HepG2 (cell line): ENCODE data around the gene RNASE12. TPM values are rescaled to one million over a fixed set of nuclear protein-coding genes. Genes with fewer than 3 reads are reported as not detected.

Experiments
- ATRX ChIP-seq: sonication (generic); formaldehyde crosslinking; IDR thresholded peaks from 2 replicates; pipeline ENCODE4 v1.4.0; 2020; ENCODE audit warnings: missing genetic modification reagents, borderline replicate concordance
- FOXO4 ChIP-seq: sonication (generic); formaldehyde crosslinking; conservative IDR thresholded peaks from 2 replicates; pipeline ENCODE4 v1.8.1; 2023; ENCODE audit warnings: missing genetic modification reagents
- HDAC1 ChIP-seq: sonication (generic); formaldehyde crosslinking; IDR thresholded peaks from 2 replicates; pipeline ENCODE4 v1.5.1; 2020; ENCODE audit warnings: mild to moderate bottlenecking, missing genetic modification reagents
- HIC2 ChIP-seq: sonication (generic); formaldehyde crosslinking; IDR thresholded peaks from 2 replicates; pipeline ENCODE4 v1.9.0; 2022; ENCODE audit warnings: low read depth, missing genetic modification reagents
- JDP2 ChIP-seq: sonication (generic); formaldehyde crosslinking; IDR thresholded peaks from 2 replicates; pipeline ENCODE4 v1.8.1; 2022; ENCODE audit warnings: missing genetic modification reagents, borderline replicate concordance
- KAT2B ChIP-seq: fragments of 150-350 bp; IDR thresholded peaks from 2 replicates; pipeline ENCODE4 v1.6.1; 2014; ENCODE audit warnings: low read depth, low read length, borderline replicate concordance
- KDM1A ChIP-seq: IDR thresholded peaks from 2 replicates; pipeline ENCODE4 v1.6.1; 2016; ENCODE audit warnings: missing compliant biosample characterization
- KLF12 ChIP-seq: sonication (generic); formaldehyde crosslinking; IDR thresholded peaks from 2 replicates; pipeline ENCODE4 v1.4.0; 2020; ENCODE audit warnings: missing genetic modification reagents, borderline replicate concordance
- NAIF1 ChIP-seq: sonication (generic); formaldehyde crosslinking; IDR thresholded peaks from 2 replicates; pipeline ENCODE4 v1.5.0; 2020; ENCODE audit warnings: mild to moderate bottlenecking, missing genetic modification reagents, borderline replicate concordance
- SIN3A ChIP-seq: IDR thresholded peaks from 2 replicates; pipeline ENCODE4 v1.6.1; 2011; ENCODE audit warnings: low read depth, mild to moderate bottlenecking, control low read depth, low read length, borderline replicate concordance
- ZNF136 ChIP-seq: sonication (generic); formaldehyde crosslinking; IDR thresholded peaks from 2 replicates; pipeline ENCODE4 v1.8.1; 2022; ENCODE audit warnings: low read depth, mild to moderate bottlenecking, moderate library complexity, missing genetic modification reagents
- ZNF18 ChIP-seq: sonication (generic); formaldehyde crosslinking; IDR thresholded peaks from 2 replicates; pipeline ENCODE4 v1.8.0; 2022; ENCODE audit warnings: mild to moderate bottlenecking, missing genetic modification reagents; ENCODE audit not compliant: insufficient replicate concordance
- ZNF235 ChIP-seq: sonication (generic); formaldehyde crosslinking; IDR thresholded peaks from 2 replicates; pipeline ENCODE4 v1.8.1; 2023; ENCODE audit warnings: mild to moderate bottlenecking, missing genetic modification reagents, borderline replicate concordance
- ZNF275 ChIP-seq: sonication (generic); formaldehyde crosslinking; IDR thresholded peaks from 2 replicates; pipeline ENCODE4 v1.8.0; 2022; ENCODE audit warnings: missing genetic modification reagents, mild to moderate bottlenecking, inconsistent platforms, borderline replicate concordance
- ZNF577 ChIP-seq: sonication (generic); formaldehyde crosslinking; IDR thresholded peaks from 2 replicates; pipeline ENCODE4 v1.4.0; 2020; ENCODE audit warnings: mild to moderate bottlenecking, low read depth, missing genetic modification reagents, borderline replicate concordance
- ZNF670 ChIP-seq: sonication (generic); formaldehyde crosslinking; IDR thresholded peaks from 2 replicates; pipeline ENCODE4 v1.8.0; 2022; ENCODE audit warnings: mild to moderate bottlenecking, missing genetic modification reagents, borderline replicate concordance
- polyA plus RNA-seq, 8 experiments: library from polyadenylated mRNA; depleted of rRNA in 3 of 8; stranded (reverse) in 7 of 8; unstranded in 1 of 8; fragments of >200 nt; fragmentation: Illumina TruSeq in 4 of 8; extraction: Trizol in 4 of 8; gene quantifications; 2 replicates each; pipeline versions ENCODE4 v1.2.1 to v1.2.3, GENCODE V29; 2011 to 2016; ENCODE audit warnings: low read depth in 4 of 8, missing spikeins in 1 of 8, mixed read lengths in 1 of 8; ENCODE audit not compliant: insufficient read depth in 1 of 8
- total RNA-seq, 5 experiments: library from RNA; depleted of rRNA; stranded (reverse); fragments of >200 nt; fragmentation: Illumina TruSeq; extraction: Trizol; gene quantifications; 2 replicates each; pipeline ENCODE4 v1.2.3, GENCODE V29; 2016; ENCODE audit warnings: low read depth in 1 of 5
- TF ChIP-seq, protein P1 (sequence below): sonication (generic); formaldehyde crosslinking; IDR thresholded peaks from 2 replicates; pipeline ENCODE4 v1.4.0; 2020; ENCODE audit warnings: missing genetic modification reagents, borderline replicate concordance
- TF ChIP-seq, protein P2 (sequence below): sonication (generic); formaldehyde crosslinking; IDR thresholded peaks from 2 replicates; pipeline ENCODE4 v1.5.1; 2020; ENCODE audit warnings: missing genetic modification reagents, mild to moderate bottlenecking, borderline replicate concordance

Gene RNASE12
- total and polyA plus RNA-seq, 2 of the 13 experiments (the other 11 are each of a cell fraction or from before 2014, with no cell fraction given), result not detected

- TF ChIP-seq HIC2 (CRISPR knock-in tag), result no peak
- peak; percentile 58; the same call in 1 of the 2 replicates for TF ChIP-seq KLF12
- no peak for TF ChIP-seq ZNF577 (CRISPR knock-in tag)
- TF ChIP-seq FOXO4 (CRISPR knock-in tag), result 0 out of 2 replicates have a peak, but pooled peaks have one; percentile 25
- no peak for TF ChIP-seq KDM1A (CRISPR knock-in tag)
- peak; percentile 32; the same call in 1 of the 2 replicates for TF ChIP-seq HDAC1 (CRISPR knock-in tag)
- TF ChIP-seq ZNF235 (CRISPR knock-in tag), result no peak
- TF ChIP-seq ATRX (CRISPR knock-in tag), result no peak
- TF ChIP-seq, protein P1, sequence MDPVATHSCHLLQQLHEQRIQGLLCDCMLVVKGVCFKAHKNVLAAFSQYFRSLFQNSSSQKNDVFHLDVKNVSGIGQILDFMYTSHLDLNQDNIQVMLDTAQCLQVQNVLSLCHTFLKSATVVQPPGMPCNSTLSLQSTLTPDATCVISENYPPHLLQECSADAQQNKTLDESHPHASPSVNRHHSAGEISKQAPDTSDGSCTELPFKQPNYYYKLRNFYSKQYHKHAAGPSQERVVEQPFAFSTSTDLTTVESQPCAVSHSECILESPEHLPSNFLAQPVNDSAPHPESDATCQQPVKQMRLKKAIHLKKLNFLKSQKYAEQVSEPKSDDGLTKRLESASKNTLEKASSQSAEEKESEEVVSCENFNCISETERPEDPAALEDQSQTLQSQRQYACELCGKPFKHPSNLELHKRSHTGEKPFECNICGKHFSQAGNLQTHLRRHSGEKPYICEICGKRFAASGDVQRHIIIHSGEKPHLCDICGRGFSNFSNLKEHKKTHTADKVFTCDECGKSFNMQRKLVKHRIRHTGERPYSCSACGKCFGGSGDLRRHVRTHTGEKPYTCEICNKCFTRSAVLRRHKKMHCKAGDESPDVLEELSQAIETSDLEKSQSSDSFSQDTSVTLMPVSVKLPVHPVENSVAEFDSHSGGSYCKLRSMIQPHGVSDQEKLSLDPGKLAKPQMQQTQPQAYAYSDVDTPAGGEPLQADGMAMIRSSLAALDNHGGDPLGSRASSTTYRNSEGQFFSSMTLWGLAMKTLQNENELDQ, result no peak
- peak; percentile 89; the same call in 1 of the 2 replicates for TF ChIP-seq SIN3A
- TF ChIP-seq, protein P2, sequence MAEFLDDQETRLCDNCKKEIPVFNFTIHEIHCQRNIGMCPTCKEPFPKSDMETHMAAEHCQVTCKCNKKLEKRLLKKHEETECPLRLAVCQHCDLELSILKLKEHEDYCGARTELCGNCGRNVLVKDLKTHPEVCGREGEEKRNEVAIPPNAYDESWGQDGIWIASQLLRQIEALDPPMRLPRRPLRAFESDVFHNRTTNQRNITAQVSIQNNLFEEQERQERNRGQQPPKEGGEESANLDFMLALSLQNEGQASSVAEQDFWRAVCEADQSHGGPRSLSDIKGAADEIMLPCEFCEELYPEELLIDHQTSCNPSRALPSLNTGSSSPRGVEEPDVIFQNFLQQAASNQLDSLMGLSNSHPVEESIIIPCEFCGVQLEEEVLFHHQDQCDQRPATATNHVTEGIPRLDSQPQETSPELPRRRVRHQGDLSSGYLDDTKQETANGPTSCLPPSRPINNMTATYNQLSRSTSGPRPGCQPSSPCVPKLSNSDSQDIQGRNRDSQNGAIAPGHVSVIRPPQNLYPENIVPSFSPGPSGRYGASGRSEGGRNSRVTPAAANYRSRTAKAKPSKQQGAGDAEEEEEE (CRISPR knock-in tag), result no peak
- TF ChIP-seq ZNF136 (CRISPR knock-in tag), result no peak
- peak; percentile 5; the same call in 1 of the 2 replicates for TF ChIP-seq ZNF275 (CRISPR knock-in tag)
- no peak for TF ChIP-seq JDP2 (CRISPR knock-in tag)
- TF ChIP-seq ZNF670 (CRISPR knock-in tag), result no peak
- no peak for TF ChIP-seq KAT2B
- TF ChIP-seq NAIF1 (CRISPR knock-in tag), result no peak
- peak; percentile 2 for TF ChIP-seq ZNF18 (CRISPR knock-in tag)
Observed at GRCh38 chr14:20631880-20632389, 40.8 kb upstream of the RNASE12 start (continued).
